WTC11 (cell line): ENCODE results near the gene TAL1. TPM values are rescaled to one million over a fixed set of nuclear protein-coding genes. Genes with fewer than 3 reads are reported as not detected.

Experiments
- ATAC-seq: fragments of 200-7000 bp; cut with Tn5 transposase; 2 replicates; pipeline ENCODE4 v1.10.0; 2021; ENCODE audit warnings: mild to moderate bottlenecking, moderate library complexity
- CTCF ChIA-PET: fragments of 300-600 bp; sonication (Branson Sonifier 250); formaldehyde crosslinking; loops from one replicate; lab custom pipeline; 2021; ENCODE audit warnings: antibody characterized with exemption; lab: Charles Lee
- POLR2A ChIA-PET: fragments of 350-600 bp; sonication (Branson Sonifier 250); formaldehyde crosslinking; loops from one replicate; lab custom pipeline; 2021; ENCODE audit warnings: antibody characterized with exemption; lab: Charles Lee
- DNase-seq: peaks from one replicate; pipeline ENCODE4 v3.0.0; 2021; ENCODE audit warnings: low spot score
- H3K27ac Mint-ChIP-seq: 2 replicates; pipeline ENCODE4 v1.8.0; 2021; ENCODE audit warnings: mixed read lengths
- H3K27me3 Mint-ChIP-seq: 2 replicates; pipeline ENCODE4 v1.8.0; 2021; ENCODE audit warnings: low read depth, mild to moderate bottlenecking, moderate library complexity, mixed read lengths
- H3K36me3 Mint-ChIP-seq: 2 replicates; pipeline ENCODE4 v1.8.0; 2021; ENCODE audit warnings: mixed read lengths
- H3K4me1 Mint-ChIP-seq: 2 replicates; pipeline ENCODE4 v1.8.0; 2022; ENCODE audit warnings: mixed read lengths
- H3K4me3 Mint-ChIP-seq: 2 replicates; pipeline ENCODE4 v1.8.0; 2021; ENCODE audit warnings: mild to moderate bottlenecking, moderate library complexity, mixed read lengths
- H3K9me3 Mint-ChIP-seq: 2 replicates; pipeline ENCODE4 v1.8.0; 2021; ENCODE audit warnings: mixed read lengths
- AR ChIP-seq: fragments of 250-450 bp; sonication (Bioruptor Pico); IDR thresholded peaks from 2 replicates; pipeline ENCODE4 v1.9.0; 2021; ENCODE audit warnings: mild to moderate bottlenecking
- ATF3 ChIP-seq: sonication (generic); formaldehyde crosslinking; conservative IDR thresholded peaks from 2 replicates; pipeline ENCODE4 v1.8.1; 2022; ENCODE audit warnings: mild to moderate bottlenecking, missing genetic modification reagents
- ATF6 ChIP-seq: sonication (generic); formaldehyde crosslinking; IDR thresholded peaks from 2 replicates; pipeline ENCODE4 v1.8.1; 2023; ENCODE audit warnings: mild to moderate bottlenecking, missing genetic modification reagents
- CDX4 ChIP-seq: fragments of 250-450 bp; sonication (Bioruptor Pico); IDR thresholded peaks from 2 replicates; pipeline ENCODE4 v1.9.0; 2021; ENCODE audit warnings: moderate library complexity, mild to moderate bottlenecking, inconsistent platforms, borderline replicate concordance
- CREM ChIP-seq: sonication (generic); formaldehyde crosslinking; IDR thresholded peaks from 2 replicates; pipeline ENCODE4 v1.8.1; 2022; ENCODE audit warnings: mild to moderate bottlenecking, missing genetic modification reagents, moderate library complexity
- E2F4 ChIP-seq: sonication (generic); formaldehyde crosslinking; IDR thresholded peaks from 2 replicates; pipeline ENCODE4 v1.8.1; 2022; ENCODE audit warnings: low read depth, mild to moderate bottlenecking, moderate library complexity, missing genetic modification reagents, borderline replicate concordance
- ETV6 ChIP-seq: sonication (generic); formaldehyde crosslinking; IDR thresholded peaks from 2 replicates; pipeline ENCODE4 v1.8.1; 2022; ENCODE audit warnings: mild to moderate bottlenecking, missing genetic modification reagents
- FOXP1 ChIP-seq: sonication (generic); formaldehyde crosslinking; IDR thresholded peaks from 2 replicates; pipeline ENCODE4 v1.8.0; 2022; ENCODE audit warnings: missing genetic modification reagents, mild to moderate bottlenecking, moderate library complexity, borderline replicate concordance
- FOXP4 ChIP-seq: sonication (generic); formaldehyde crosslinking; IDR thresholded peaks from 2 replicates; pipeline ENCODE4 v1.8.0; 2022; ENCODE audit warnings: mild to moderate bottlenecking, missing genetic modification reagents
- HMGA2 ChIP-seq: fragments of 250-450 bp; sonication (Bioruptor Pico); IDR thresholded peaks from 2 replicates; pipeline ENCODE4 v1.4.0; 2021; ENCODE audit warnings: mild to moderate bottlenecking, moderate library complexity
- NFATC4 ChIP-seq: fragments of 250-450 bp; sonication (Bioruptor Pico); IDR thresholded peaks from 2 replicates; pipeline ENCODE4 v1.9.0; 2021; ENCODE audit warnings: mild to moderate bottlenecking
- NR3C1 ChIP-seq: sonication (generic); formaldehyde crosslinking; conservative IDR thresholded peaks from 2 replicates; pipeline ENCODE4 v1.8.1; 2023; ENCODE audit warnings: low read depth, mild to moderate bottlenecking, missing genetic modification reagents
- OVOL2 ChIP-seq: fragments of 250-450 bp; sonication (Bioruptor Pico); IDR thresholded peaks from 2 replicates; pipeline ENCODE4 v1.9.0; 2021; ENCODE audit warnings: mild to moderate bottlenecking, borderline replicate concordance
- RELA ChIP-seq: sonication (generic); formaldehyde crosslinking; IDR thresholded peaks from 2 replicates; pipeline ENCODE4 v1.8.1; 2022; ENCODE audit warnings: missing genetic modification reagents, mild to moderate bottlenecking, borderline replicate concordance
- SOX15 ChIP-seq: fragments of 250-450 bp; sonication (Bioruptor Pico); IDR thresholded peaks from 2 replicates; pipeline ENCODE4 v1.9.0; 2021; ENCODE audit warnings: mild to moderate bottlenecking
- TEAD1 ChIP-seq: sonication (generic); formaldehyde crosslinking; IDR thresholded peaks from 2 replicates; pipeline ENCODE4 v1.8.0; 2022; ENCODE audit warnings: mild to moderate bottlenecking, missing genetic modification reagents
- USF2 ChIP-seq: sonication (generic); formaldehyde crosslinking; IDR thresholded peaks from 2 replicates; pipeline ENCODE4 v1.8.1; 2023; ENCODE audit warnings: mild to moderate bottlenecking, missing genetic modification reagents, moderate library complexity
- ZMAT4 ChIP-seq: fragments of 250-450 bp; sonication (Bioruptor Pico); IDR thresholded peaks from 2 replicates; pipeline ENCODE4 v1.9.0; 2021; ENCODE audit warnings: mild to moderate bottlenecking
- ZNF263 ChIP-seq: sonication (generic); formaldehyde crosslinking; IDR thresholded peaks from 2 replicates; pipeline ENCODE4 v1.8.1; 2022; ENCODE audit warnings: low read depth, mild to moderate bottlenecking, moderate library complexity, missing genetic modification reagents
- ZNF512 ChIP-seq: sonication (generic); formaldehyde crosslinking; IDR thresholded peaks from 2 replicates; pipeline ENCODE4 v1.8.1; 2022; ENCODE audit warnings: missing genetic modification reagents, borderline replicate concordance
- total RNA-seq: library from RNA; stranded (reverse); gene quantifications from 3 replicates; pipeline ENCODE4 v1.2.3, GENCODE V29; 2021

The TAL1 gene
- total RNA-seq, 1 experiment from 2014 or later = 0.63 TPM

GRCh38 chr1:47225430-47226100, 6.5 kb downstream of the TAL1 start (continued):
- TF ChIP-seq RELA = no peak
- no peak for TF ChIP-seq ATF3
- TF ChIP-seq FOXP4 (CRISPR knock-in tag) = no peak
- TF ChIP-seq USF2 (CRISPR knock-in tag) = no peak
- TF ChIP-seq E2F4 = no peak
- no peak for TF ChIP-seq AR
- TF ChIP-seq ETV6 = no peak
- TF ChIP-seq ZMAT4 (CRISPR knock-in tag) = no peak
- TF ChIP-seq OVOL2 (CRISPR knock-in tag) = no peak
- TF ChIP-seq ATF6 (CRISPR knock-in tag) = no peak
- no peak for TF ChIP-seq CREM (CRISPR knock-in tag)
- no peak for TF ChIP-seq NFATC4 (CRISPR knock-in tag)

- ChIA-PET POLR2A (no interaction called here), CTCF (interaction anchor here (0.8 to 2.4 kb wide), 3 partner anchors 32 to 46 kb away, joined by 3 to 13 read pairs (median 10); no protein-coding TSS in a partner anchor)
- Mint-ChIP-seq H3K9me3 (no peaks in the 10 kb centered on the region), H3K36me3 (no peaks in the 10 kb centered on the region), H3K27ac (no peak overlapping the region), H3K4me1 (peaks cover 36% of the 10 kb centered on the region), H3K4me3 (no peak overlapping the region), H3K27me3 (peaks cover 43% of the 10 kb centered on the region)
- DNase-seq = no peak
- ATAC-seq = peak; percentile 8
- TF ChIP-seq ZNF512 = no peak
- TF ChIP-seq HMGA2 (CRISPR knock-in tag) = no peak
- TF ChIP-seq ETV6 = no peak
- no peak for TF ChIP-seq SOX15 (CRISPR knock-in tag)
- TF ChIP-seq FOXP4 (CRISPR knock-in tag) = no peak
- no peak for TF ChIP-seq FOXP1 (CRISPR knock-in tag)
- TF ChIP-seq NR3C1 (CRISPR knock-in tag) = no peak
- TF ChIP-seq TEAD1 (CRISPR knock-in tag) = no peak
- TF ChIP-seq CDX4 (CRISPR knock-in tag) = no peak
- no peak for TF ChIP-seq ZNF263
Measured at GRCh38 chr1:47224676-47225399, 7.2 kb downstream of the TAL1 start.
